DMS153 treated with DMSO at 0.1 percent for 48 hours (cell line): ENCODE measurements around the gene MAN1A2.

Source experiments
- DNase-seq: peaks from one replicate; lab custom pipeline; 2025; ENCODE audit not compliant: unreplicated experiment; lab: John Stamatoyannopoulos, UW

Gene MAN1A2

DNA sequence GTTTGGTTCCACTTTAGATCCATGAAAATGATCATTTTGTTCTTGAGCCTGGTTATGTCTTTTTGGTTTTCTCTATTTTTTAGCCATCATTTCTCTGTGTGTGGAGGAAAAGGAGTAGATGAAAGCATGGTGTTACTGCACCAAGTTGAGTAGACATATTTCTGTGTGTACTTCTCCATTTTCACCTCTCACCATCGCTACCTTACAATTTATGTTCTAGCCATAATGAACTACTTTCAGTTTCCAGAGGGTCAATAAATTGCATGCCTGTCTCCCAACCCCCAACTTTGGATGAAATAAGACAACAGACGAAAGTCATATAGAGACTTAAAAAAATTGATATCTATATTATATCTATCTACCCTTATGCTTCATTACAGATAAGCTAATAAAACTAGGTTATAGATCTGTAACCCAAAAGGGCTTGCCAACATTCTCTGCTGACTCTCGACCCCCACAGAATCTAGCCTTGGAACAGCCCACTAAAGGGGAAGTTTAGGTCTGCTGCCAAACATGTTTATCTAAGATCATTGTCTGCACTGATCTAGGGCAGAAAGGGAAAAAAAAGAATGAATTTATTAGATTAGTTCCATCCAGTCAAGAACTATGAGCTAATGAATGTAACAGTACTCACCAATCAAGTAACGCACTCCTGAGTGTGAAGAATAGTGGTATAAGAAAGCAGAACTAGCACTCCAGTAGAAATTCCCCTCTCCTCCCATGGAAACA is 7.5 kb upstream of the MAN1A2 start:
- no peak for DNase-seq

DNA sequence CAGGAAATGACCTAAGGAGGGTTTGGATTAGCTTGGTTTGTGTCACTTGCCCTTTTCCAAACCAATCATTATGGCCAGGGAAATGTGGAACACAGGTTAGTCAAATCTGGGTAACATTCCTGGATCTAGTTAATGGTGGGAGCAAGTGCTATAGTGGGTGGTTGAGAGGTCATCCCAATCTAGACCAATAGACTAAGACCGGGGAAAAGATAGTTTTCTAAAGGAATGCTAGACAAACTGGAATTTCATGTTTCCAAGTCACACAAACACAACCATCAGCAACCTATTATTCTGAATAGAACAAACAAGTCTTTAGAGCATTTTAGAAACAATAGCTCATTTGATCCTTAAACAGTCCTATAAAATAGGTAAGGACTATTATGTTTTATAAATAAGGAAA is 4.3 kb upstream of the MAN1A2 start:
- DNase-seq = no peak

GRCh38 chr1:117363571-117364048 is 3.6 kb upstream of the MAN1A2 start:
- DNase-seq = no peak

DNA sequence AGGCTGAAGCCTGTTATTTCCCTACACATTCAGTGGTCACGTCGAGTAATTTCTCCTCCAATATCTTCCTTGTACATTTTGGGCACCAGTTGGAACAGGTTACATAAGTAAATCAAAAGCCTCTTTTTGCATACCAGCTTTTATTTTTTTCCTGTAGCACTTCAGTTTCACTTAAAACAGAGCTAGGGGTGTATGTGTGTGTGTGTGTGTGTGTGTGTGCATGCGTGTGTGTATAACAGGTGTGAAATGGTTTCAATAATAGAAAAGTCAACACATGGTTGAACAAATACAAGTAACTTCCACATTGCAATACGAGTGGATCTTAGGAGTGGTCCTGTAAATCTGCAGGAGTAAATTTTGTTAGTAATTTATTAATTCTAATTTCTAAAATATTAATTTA is 3.0 kb upstream of the MAN1A2 start:
- DNase-seq = no peak

GRCh38 chr1:117365350-117366176 is 1.7 kb upstream of the MAN1A2 start:
- peak; percentile 25 for DNase-seq

- DNase-seq = peak; percentile 52
Observed at GRCh38 chr1:117366177-117367045, 838 bp upstream of the MAN1A2 start.

- no peak for DNase-seq
Observed at GRCh38 chr1:117368116-117369108, 1.2 kb downstream of the MAN1A2 start.

DNA sequence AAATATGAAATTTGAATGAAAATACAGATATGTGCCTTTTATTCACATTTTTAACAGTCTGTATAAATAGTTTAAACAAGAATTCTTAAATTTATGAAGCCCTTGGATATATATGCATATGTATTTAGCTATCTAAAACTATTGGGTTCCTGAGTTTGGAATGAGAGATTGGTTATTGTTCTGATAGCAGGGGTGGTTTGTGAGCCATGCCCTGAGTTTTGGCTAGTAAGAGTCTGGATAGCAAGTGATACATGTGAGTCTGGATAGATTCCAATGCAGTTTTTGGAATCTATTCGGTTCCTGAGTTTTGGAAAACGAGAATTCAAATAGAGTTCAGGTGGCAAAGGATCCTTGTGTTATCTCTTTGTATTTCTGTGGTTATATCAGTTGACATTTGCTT is 2.8 kb downstream of the MAN1A2 start:
- no peak for DNase-seq

DNA sequence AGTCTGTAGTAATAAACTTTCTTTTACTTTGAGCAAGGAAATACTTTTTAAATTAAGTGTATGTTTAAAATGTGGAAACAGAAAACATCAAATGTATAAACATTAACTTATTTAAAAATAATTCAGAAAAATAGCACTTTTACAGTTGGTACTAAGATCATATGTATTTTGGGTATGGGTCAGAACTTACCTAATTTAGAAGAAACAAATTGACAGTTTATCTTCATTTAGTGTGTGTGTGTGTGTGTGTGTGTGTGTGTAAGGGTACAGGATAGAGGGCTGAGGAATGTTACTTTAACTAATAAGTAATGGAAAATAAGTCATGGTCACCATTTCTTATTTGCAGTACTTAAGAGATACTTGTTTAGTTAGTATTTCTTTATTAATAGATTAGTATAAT is 3.3 kb downstream of the MAN1A2 start:
- DNase-seq = no peak

- DNase-seq = no peak
Observed at GRCh38 chr1:117371441-117372151, 4.3 kb downstream of the MAN1A2 start.

DNA sequence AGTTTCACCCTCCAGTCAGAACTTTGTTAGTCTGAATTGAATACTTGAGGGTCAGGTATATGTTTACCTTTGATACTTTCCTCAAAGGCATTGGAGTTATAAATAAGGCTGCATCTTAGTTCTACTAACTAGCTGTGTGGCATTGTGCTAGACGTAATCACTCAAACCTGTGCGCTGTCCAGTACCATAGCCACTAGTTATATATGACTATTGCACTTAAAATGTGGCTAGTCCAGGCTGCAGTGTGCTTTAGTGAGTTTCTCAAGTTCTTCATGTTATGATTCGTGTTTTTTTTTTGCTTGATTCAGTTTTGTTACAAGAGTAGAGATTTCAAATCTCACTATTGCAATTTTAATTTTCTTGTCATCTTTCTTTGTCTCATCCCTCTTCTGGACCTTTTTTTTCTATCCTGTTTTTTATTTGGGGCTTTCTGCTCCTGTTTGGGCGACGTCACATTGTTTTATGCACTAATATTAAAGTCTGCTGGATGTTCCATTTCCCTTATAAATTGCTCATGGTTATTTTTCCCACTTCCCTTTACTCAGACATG is 5.7 kb downstream of the MAN1A2 start:
- DNase-seq = no peak

- DNase-seq = no peak
Observed at GRCh38 chr1:117373932-117374331, 6.7 kb downstream of the MAN1A2 start.

DNA sequence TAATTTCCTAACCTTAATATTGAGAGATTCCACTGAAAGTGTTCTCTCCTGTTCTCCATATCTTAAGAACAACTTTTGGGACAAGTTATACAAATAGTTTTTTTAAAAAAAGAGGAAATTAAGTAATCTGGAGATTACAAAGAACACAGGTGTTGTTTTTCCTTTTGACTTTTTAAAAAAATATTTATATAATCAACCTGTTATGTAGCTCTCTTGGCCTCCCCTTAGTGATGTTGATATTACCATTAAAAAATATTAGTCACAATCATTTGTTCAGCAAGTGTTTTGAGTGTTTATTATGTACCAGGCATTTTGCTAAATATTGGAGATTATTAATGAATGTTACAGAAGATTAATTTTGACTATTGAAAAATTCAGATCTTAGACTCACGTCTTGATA is 8.1 kb downstream of the MAN1A2 start:
- no peak for DNase-seq

GRCh38 chr1:117387060-117387633 is 19.9 kb downstream of the MAN1A2 start:
- no peak for DNase-seq

DNA sequence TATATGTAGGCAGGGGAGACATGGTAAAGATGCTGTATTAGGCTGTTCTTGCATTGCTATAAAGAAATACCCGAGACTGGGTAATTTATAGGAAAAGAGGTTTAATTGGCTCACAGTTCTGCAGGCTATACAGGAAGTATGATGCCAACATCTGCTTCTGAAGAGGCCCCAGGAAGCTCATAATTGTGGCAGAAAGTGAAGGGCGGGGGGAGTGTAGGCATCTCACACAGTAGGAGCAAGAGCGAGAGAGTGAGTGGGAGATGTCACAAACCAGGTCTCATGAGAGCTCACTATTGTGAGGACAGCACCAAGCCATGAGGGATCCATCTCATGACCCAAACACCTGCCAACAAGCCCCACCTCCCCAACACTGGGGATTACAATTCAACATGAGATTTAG is 21.1 kb downstream of the MAN1A2 start:
- DNase-seq = no peak

DNA sequence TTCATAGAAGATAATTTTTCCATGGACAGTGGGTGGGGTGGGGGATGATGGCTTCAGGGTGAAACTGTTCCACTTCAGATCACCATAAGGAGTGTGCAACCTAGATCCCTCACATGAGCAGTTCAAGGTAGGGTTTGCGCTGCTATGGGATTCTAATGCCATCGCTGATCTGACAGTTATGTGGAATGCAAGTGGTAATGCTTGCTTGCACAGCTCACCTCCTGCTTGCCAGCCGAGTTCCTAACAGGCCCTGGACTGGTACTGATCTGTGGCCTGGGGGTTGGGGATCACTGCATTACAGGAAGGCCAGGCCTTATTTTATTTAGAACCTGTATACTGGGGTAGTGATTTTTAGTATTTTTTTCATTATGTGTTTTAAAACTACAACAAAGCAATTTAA is 22.0 kb downstream of the MAN1A2 start:
- no peak for DNase-seq

- DNase-seq = no peak
Observed at GRCh38 chr1:117389779-117390178, 22.5 kb downstream of the MAN1A2 start.

GRCh38 chr1:117392771-117393170 is 25.5 kb downstream of the MAN1A2 start:
- DNase-seq = no peak

- no peak for DNase-seq
Observed at GRCh38 chr1:117396074-117396473, 28.8 kb downstream of the MAN1A2 start.
